ENCODE data around the gene SNTG2.
"Not testable (repeated sequence)": the region's sequence is repeated elsewhere in the genome, so short reads cannot be mapped to it uniquely, and the experiment has no call there.

Gene SNTG2

GRCh38 chr2:1104364-1104763 is 153.7 kb downstream of the SNTG2 start:
- DNase-seq: no peak

- not testable (repeated sequence) for DNase-seq
These were observed 155.7 kb downstream of the SNTG2 start for GRCh38 chr2:1106344-1106743.

- no peak for DNase-seq
These were observed 165.3 kb downstream of the SNTG2 start for GRCh38 chr2:1115843-1116539.

- DNase-seq: no peak
These were observed 166.9 kb downstream of the SNTG2 start for GRCh38 chr2:1117569-1117968.

- DNase-seq: no peak
These were observed 174.6 kb downstream of the SNTG2 start for GRCh38 chr2:1125217-1125616.

- DNase-seq: no peak
These were observed 175.2 kb downstream of the SNTG2 start for GRCh38 chr2:1125633-1126370.

- no peak for DNase-seq
These were observed 179.3 kb downstream of the SNTG2 start for GRCh38 chr2:1129982-1130381.

GRCh38 chr2:1130922-1131321 is 180.3 kb downstream of the SNTG2 start:
- peak; percentile 69 to 79 for DNase-seq

- DNase-seq: peak; percentile 93 to 94
These were observed 181.8 kb downstream of the SNTG2 start for GRCh38 chr2:1132328-1132969.

- DNase-seq: not testable (repeated sequence)
These were observed 183.2 kb downstream of the SNTG2 start for GRCh38 chr2:1133896-1134295.

GRCh38 chr2:1134629-1135028 is 184.0 kb downstream of the SNTG2 start:
- DNase-seq: no peak

GRCh38 chr2:1136067-1136466 is 185.4 kb downstream of the SNTG2 start:
- peak; percentile 21 to 52 for DNase-seq

GRCh38 chr2:1136846-1137245 is 186.2 kb downstream of the SNTG2 start:
- no peak for DNase-seq

- no peak for DNase-seq
These were observed 186.6 kb downstream of the SNTG2 start for GRCh38 chr2:1137264-1137663.

- no peak for DNase-seq
These were observed 187.3 kb downstream of the SNTG2 start for GRCh38 chr2:1137913-1138391.

- DNase-seq: peak in 1 of 2 experiments; percentile 51
These were observed 189.8 kb downstream of the SNTG2 start for GRCh38 chr2:1140389-1141003.

- no peak for DNase-seq
These were observed 190.4 kb downstream of the SNTG2 start for GRCh38 chr2:1141079-1141478.

GRCh38 chr2:1143129-1143528 is 192.5 kb downstream of the SNTG2 start:
- DNase-seq: no peak

GRCh38 chr2:1147873-1148612 is 197.4 kb downstream of the SNTG2 start:
- no peak for DNase-seq

GRCh38 chr2:1150724-1151511 is 200.3 kb downstream of the SNTG2 start:
- no peak for DNase-seq

- DNase-seq: no peak
These were observed 201.7 kb downstream of the SNTG2 start for GRCh38 chr2:1152375-1152774.

GRCh38 chr2:1153920-1154319 is 203.3 kb downstream of the SNTG2 start:
- DNase-seq: no peak

All from NCI-H526 (cell line).